Endothelial cell of umbilical vein (primary cell): Measurements from ENCODE around the gene C1QTNF5. TPM values are rescaled to one million over a fixed set of nuclear protein-coding genes. Genes with fewer than 3 reads are reported as not detected.

ENCODE experiments used
- BruUV-seq: library from RNA; stranded (reverse); fragments of 400-500 nt; replicated peaks from 2 replicates; lab custom pipeline; 2021; lab: Mats Ljungman, UMichigan
- CTCF ChIA-PET: fragments of 300-600, 350-600 bp; sonication (Branson Sonifier 250); formaldehyde crosslinking; loops from one replicate; lab custom pipeline; 2021; ENCODE audit warnings: antibody characterized with exemption, inconsistent platforms; lab: Charles Lee
- POLR2A ChIA-PET: fragments of 300-600, 350-600 bp; sonication (Branson Sonifier 250); formaldehyde crosslinking; loops from one replicate; lab custom pipeline; 2021; ENCODE audit warnings: antibody characterized with exemption, inconsistent platforms; lab: Charles Lee
- DNase-seq: peaks from one replicate; pipeline ENCODE4 v3.0.0-alpha.2; 2011; ENCODE audit warnings: low read depth, low spot score
- FAIRE-seq: peaks from 2 replicates; lab custom pipeline; 2011; peaks lifted over from hg19 to GRCh38; lab: Jason Lieb, UNC
- H2AFZ ChIP-seq: 2 replicates; pipeline ENCODE4 v1.6.0; 2012; ENCODE audit warnings: low read depth, low read length, control low read depth, inconsistent platforms
- H3K27ac ChIP-seq: 2 replicates; pipeline ENCODE4 v1.5.1; 2011; ENCODE audit warnings: low read depth, mild to moderate bottlenecking, control low read depth, low read length, moderate library complexity; ENCODE audit not compliant: insufficient read depth
- H3K27me3 ChIP-seq, 2 experiments: 2 replicates each; pipeline versions ENCODE4 v1.6.0 to v1.6.1; 2011; ENCODE audit warnings: low read length in 2 of 2, mixed read lengths in 1 of 2; ENCODE audit not compliant: control insufficient read depth in 2 of 2, insufficient read depth in 2 of 2
- H3K36me3 ChIP-seq, 2 experiments: 2 replicates in 1 of 2; 3 replicates in 1 of 2; pipeline ENCODE4 v1.5.1; 2011; ENCODE audit warnings: low read length in 2 of 2, mild to moderate bottlenecking in 1 of 2, moderate library complexity in 1 of 2; ENCODE audit not compliant: control insufficient read depth in 2 of 2, insufficient read depth in 2 of 2; ENCODE audit errors: extremely low read depth in 1 of 2
- H3K4me1 ChIP-seq: 3 replicates; pipeline ENCODE4 v1.5.1; 2011; ENCODE audit warnings: mild to moderate bottlenecking, low read length; ENCODE audit not compliant: control insufficient read depth, insufficient read depth; ENCODE audit errors: extremely low read depth
- H3K4me2 ChIP-seq: 2 replicates; pipeline ENCODE4 v1.6.1; 2011; ENCODE audit warnings: low read length, control low read depth, mixed read lengths; ENCODE audit not compliant: insufficient read depth
- H3K4me3 ChIP-seq, 3 experiments: fragments of 200-600 bp in 1 of 3; sonication (generic), shearing (Covaris generic) in 1 of 3; replicated peaks in 1 of 3; 2 replicates each; pipeline ENCODE4 v1.5.1; 2011 to 2016; ENCODE audit warnings: control low read depth in 3 of 3, low read length in 3 of 3, mild to moderate bottlenecking in 2 of 3, inconsistent platforms in 1 of 3, low read depth in 1 of 3, moderate library complexity in 1 of 3; ENCODE audit not compliant: insufficient read depth in 1 of 3
- H3K79me2 ChIP-seq: 2 replicates; pipeline ENCODE4 v1.6.0; 2012; ENCODE audit warnings: low read length, inconsistent platforms; ENCODE audit not compliant: control insufficient read depth, insufficient read depth
- H3K9ac ChIP-seq: replicated peaks from 2 replicates; pipeline ENCODE3; 2011; ENCODE audit warnings: low read length, control low read depth; ENCODE audit not compliant: insufficient read depth; ENCODE audit errors: extremely low read depth
- H3K9me1 ChIP-seq: replicated peaks from 3 replicates; pipeline ENCODE4 v1.6.0; 2011; ENCODE audit warnings: mild to moderate bottlenecking, low read length; ENCODE audit not compliant: control insufficient read depth, insufficient read depth; ENCODE audit errors: extremely low read depth
- H3K9me3 ChIP-seq: replicated peaks from 2 replicates; pipeline ENCODE4 v1.5.1; 2012; ENCODE audit warnings: low read length, inconsistent platforms; ENCODE audit not compliant: control insufficient read depth, insufficient read depth
- H4K20me1 ChIP-seq: replicated peaks from 2 replicates; pipeline ENCODE3; 2011; ENCODE audit warnings: mild to moderate bottlenecking, low read length; ENCODE audit not compliant: control insufficient read depth, insufficient read depth; ENCODE audit errors: extremely low read depth
- CTCF ChIP-seq, 2 donors: IDR thresholded peaks; 1 replicate in 1 of 2; 2 replicates in 1 of 2; pipeline ENCODE4 v1.5.1; 2011; ENCODE audit warnings: low read length in 2 of 2, mild to moderate bottlenecking in 2 of 2, moderate library complexity in 2 of 2, control low read depth in 1 of 2, inconsistent platforms in 1 of 2, low read depth in 1 of 2; ENCODE audit not compliant: insufficient read depth in 1 of 2; ENCODE audit errors: extremely low read depth in 1 of 2
- EZH2 ChIP-seq: IDR thresholded peaks from 2 replicates; pipeline ENCODE4 v1.6.1; 2012; ENCODE audit warnings: borderline replicate concordance, low read depth, mild to moderate bottlenecking, moderate library complexity, low read length, inconsistent platforms; ENCODE audit not compliant: severe bottlenecking
- FOS ChIP-seq: IDR thresholded peaks from 2 replicates; pipeline ENCODE4 v1.6.1; 2011; ENCODE audit warnings: mild to moderate bottlenecking, low read length, moderate library complexity, borderline replicate concordance; ENCODE audit not compliant: insufficient read depth
- JUN ChIP-seq: IDR thresholded peaks from 2 replicates; pipeline ENCODE4 v1.6.1; 2011; ENCODE audit warnings: borderline replicate concordance, low read depth; ENCODE audit not compliant: insufficient read length, insufficient read depth
- MYC ChIP-seq: IDR thresholded peaks from one replicate; pipeline ENCODE4 v1.6.1; 2011; ENCODE audit warnings: mild to moderate bottlenecking, low read depth, low read length
- POLR2A ChIP-seq: IDR thresholded peaks from 2 replicates; pipeline ENCODE4 v1.6.1; 2012; ENCODE audit warnings: low read depth, mild to moderate bottlenecking, control low read depth, low read length
- POLR2AphosphoS5 ChIP-seq: IDR thresholded peaks from 2 replicates; pipeline ENCODE4 v1.6.1; 2012; ENCODE audit warnings: low read depth, mild to moderate bottlenecking, control low read depth, low read length, moderate library complexity; ENCODE audit not compliant: insufficient read depth
- dilution Hi-C: fragments of 300-500 bp; cut with MboI; formaldehyde crosslinking; loops from one replicate; pipeline ENCODE4 v1.15.0; 2019; ENCODE audit warnings: low sequenced_read_pairs; ENCODE audit not compliant: extremely low pct_ligation_motif_present
- intact Hi-C: fragments of 100-400 bp; cut with micrococcal nuclease; formaldehyde crosslinking; loops from one replicate; pipeline ENCODE4 v1.10.0; 2022
- polyA plus RNA-seq, 4 experiments: library from polyadenylated mRNA; depleted of rRNA in 3 of 4; stranded (reverse) in 3 of 4; unstranded in 1 of 4; fragments of >200 nt; gene quantifications; 2 replicates each; pipeline versions ENCODE4 v1.2.1 to v1.2.3, GENCODE V29; 2011 to 2012; ENCODE audit warnings: missing spikeins in 1 of 4
- total RNA-seq: library from RNA; stranded (reverse); gene quantifications from 2 replicates; pipeline ENCODE4 v1.2.3, GENCODE V29; 2021

The C1QTNF5 gene
- total and polyA plus RNA-seq, 2 donors (not counting 3 experiments of a cell fraction or from before 2014, with no cell fraction given): 126 to 201 TPM

GRCh38 chr11:119345685-119346084 is 5.0 kb upstream of the C1QTNF5 start:
- Histone ChIP-seq H3K9me1 (no peaks in the 10 kb centered on the region), H3K4me3 (no peak overlapping the region), H3K27me3 (peaks cover 0 to 3% of the 10 kb centered on the region in 2 experiments), H3K36me3 (no peaks in the 10 kb centered on the region), H3K79me2 (no peaks in the 10 kb centered on the region), H3K9me3 (no peaks in the 10 kb centered on the region), H4K20me1 (no peaks in the 10 kb centered on the region), H3K9ac (no peak overlapping the region), H3K4me2 (no peak overlapping the region), H2AFZ (no peak overlapping the region), H3K27ac (no peak overlapping the region), H3K4me1 (peaks cover 9% of the 10 kb centered on the region)
- POLR2A ChIA-PET: no interaction called here
- dilution Hi-C loops: no loop called here
- TF ChIP-seq FOS (no peak), MYC (no peak), POLR2A (no peak), CTCF (IDR thresholded peaks at IDR 0.05; ENCODE audit: extremely low read depth in 1 of 2, insufficient read depth in 1 of 2, low read depth in 1 of 2, low read length in 2 of 2) (no peak), EZH2 (no peak), POLR2AphosphoS5 (no peak), JUN (no peak)
- DNase-seq (no peak), FAIRE-seq (no peak)
- BruUV-seq: no TSS peak
- CTCF ChIA-PET: interaction anchor here (0.9 to 6.2 kb wide), 2 partner anchors 12 to 17 kb away, joined by 3 to 55 read pairs; no protein-coding TSS in a partner anchor
- intact Hi-C loops: no loop called here
